ENCODE measurements around the gene UPF1.

Gene UPF1

GRCh38 chr19:18878058-18878797, 46.5 kb downstream of the UPF1 start:
- DNase-seq: no peak

- no peak for DNase-seq
These were observed 47.3 kb downstream of the UPF1 start for GRCh38 chr19:18878858-18879578.

GRCh38 chr19:18879579-18880373, 48.0 kb downstream of the UPF1 start:
- peak; percentile 73 for DNase-seq

GRCh38 chr19:18881491-18881890, 49.7 kb downstream of the UPF1 start:
- no peak for DNase-seq

GRCh38 chr19:18883526-18884304, 52.0 kb downstream of the UPF1 start:
- DNase-seq: no peak

DNA sequence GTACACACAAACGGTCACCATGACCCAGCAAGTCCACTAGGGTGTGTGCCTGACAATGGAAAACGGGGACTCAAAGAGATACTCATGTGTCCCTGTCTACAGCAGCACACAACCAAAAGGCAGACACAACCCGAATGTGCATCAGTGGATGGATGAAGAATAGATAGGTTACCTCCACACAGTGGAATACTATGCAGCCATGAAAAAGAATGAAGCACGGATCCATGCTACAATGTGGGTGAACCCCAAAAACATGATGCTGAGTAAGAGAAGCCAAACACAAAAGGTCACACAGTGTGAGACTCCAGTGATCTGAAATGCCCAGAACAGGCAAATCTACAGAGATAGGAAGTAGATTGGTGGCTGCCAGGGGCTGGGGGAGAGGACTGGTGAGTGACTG, 55.2 kb downstream of the UPF1 start:
- no peak for DNase-seq

- DNase-seq: no peak
These were observed 58.4 kb downstream of the UPF1 start for GRCh38 chr19:18889949-18890745.

GRCh38 chr19:18893587-18894253, 62.0 kb downstream of the UPF1 start:
- no peak for DNase-seq

DNA sequence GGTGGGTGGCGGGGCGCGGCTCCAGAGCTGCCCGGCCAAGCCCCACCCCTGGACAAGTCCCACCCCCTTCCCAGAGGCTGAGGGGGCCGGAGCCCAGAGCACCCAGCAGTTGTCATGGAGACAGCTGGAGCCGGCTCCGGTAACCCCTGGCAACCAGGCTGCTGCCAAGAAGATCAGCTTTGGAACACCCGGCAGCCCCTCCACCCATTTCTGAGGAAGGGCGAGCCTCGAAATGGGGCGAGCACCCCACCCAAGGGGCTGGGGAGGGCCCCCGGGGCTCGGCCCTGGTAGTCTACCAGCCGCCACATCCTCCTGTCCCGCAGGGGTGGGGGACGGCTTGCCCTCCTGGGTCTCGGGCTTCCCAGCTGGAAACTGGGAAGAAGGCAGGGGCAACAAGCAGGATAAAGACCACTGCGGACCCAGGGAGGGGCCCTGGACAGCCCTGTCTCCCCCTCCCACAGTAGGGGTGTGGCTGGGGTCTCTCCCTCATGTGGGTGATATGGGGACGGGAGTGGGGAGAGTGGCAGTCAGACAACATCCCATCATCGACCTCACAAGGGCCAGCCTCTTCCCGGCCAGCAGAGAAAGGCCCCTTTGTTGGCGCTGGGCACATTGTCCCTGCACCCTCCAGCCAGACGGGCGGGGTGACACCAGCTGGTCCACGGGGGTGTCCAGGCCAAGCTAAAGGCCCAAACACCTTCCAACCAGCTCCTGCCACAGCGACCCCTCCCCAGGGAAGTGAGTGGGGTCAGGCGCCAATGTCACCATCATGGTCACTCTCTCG, 62.7 kb downstream of the UPF1 start:
- no peak for DNase-seq

DNA sequence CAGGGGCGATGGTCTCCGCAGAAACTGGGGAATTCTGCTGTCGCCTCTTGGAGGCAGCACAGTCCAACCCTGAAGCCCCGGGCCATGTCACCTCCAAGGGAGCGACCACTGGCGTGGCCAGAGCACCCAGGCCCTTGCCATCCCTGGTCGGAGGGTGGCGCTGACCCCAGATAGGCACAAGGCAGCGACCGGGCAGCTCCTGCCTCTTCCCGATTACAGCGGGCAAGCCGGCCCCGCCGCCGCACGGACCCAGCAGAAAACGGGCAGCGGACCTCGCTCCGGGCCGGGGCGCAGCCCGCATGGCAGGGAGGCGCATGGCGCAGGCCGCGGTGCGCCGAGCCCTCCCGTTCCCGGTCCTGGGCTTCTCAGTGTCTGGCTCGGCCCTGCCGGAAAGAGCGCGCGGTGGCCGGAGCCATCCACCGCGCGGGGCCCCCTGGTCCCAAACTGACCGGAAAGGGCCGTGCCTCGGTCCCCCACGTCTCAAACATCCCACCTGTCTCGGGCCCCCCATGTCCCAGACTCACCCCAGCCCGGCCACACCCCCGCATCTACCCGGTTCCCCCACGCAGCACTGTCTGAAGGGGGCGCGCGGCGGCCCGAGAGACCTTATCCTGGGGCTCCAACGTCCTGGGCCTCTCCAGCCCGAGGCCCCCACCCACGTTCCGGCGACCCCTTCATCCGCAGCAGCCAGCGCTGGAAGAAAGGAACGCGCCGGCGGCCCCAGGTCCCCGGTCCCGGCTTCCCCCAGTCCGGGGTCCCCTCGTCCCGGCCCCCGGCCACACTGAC, 63.5 kb downstream of the UPF1 start:
- DNase-seq: peak; percentile 93

GRCh38 chr19:18895824-18896341, 64.1 kb downstream of the UPF1 start, which contains the start of gene CERS1:
TSS of gene CERS1 (minus strand) at chr19:18896158. CDS start at chr19:18896072, 86 bp downstream.
- peak; percentile 47 for DNase-seq

GRCh38 chr19:18896421-18896841, 64.7 kb downstream of the UPF1 start:
- no peak for DNase-seq

- DNase-seq: no peak
These were observed 65.6 kb downstream of the UPF1 start for GRCh38 chr19:18897094-18898029.

GRCh38 chr19:18898081-18898606, 66.4 kb downstream of the UPF1 start:
- DNase-seq: peak; percentile 75

DNA sequence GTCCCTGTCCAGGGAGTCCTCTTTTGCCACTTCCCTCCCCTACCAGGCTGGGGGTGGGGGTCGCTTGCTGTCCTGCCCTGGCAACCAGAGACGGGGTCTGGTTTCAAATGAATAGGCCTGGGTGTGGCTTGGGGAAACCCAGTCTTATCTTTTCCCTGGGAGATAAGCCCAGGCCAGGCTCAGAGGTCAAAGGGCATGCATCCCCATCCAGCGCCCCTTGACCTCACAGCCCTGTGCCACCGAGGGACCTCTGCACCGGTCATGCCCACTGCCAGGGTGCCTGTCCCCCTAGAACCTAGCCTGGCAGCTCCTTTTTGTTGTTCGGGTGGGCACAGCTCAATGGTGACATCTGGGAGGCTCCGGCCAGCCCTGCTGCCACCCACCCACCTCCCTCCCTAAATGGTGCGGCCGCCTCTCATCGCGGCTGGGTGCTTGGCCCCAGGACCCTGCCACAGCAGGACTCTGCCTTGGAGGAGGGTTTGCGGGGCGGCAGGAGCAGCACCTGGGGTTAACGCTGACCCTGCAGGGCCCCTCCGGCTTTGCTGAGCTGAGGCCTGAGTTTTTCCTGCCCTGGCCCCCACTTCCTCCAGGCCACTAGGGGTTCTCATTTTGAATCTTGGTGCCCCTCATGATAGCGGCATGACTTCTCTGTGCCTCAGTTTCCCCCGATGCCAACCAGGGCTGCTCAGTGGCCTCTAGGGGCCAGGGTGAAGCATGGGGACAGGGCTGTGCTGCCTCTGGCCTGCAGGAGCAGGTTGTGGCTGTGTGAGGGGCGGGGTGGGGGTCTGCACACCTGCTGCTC, 67.0 kb downstream of the UPF1 start:
- DNase-seq: peak; percentile 55

- DNase-seq: no peak
These were observed 68.1 kb downstream of the UPF1 start for GRCh38 chr19:18899624-18900560.

All from OCI-M1 (cell line).